DLD1 (cell line): ENCODE results near the gene RDH5.

Experiments
- in situ Hi-C: cut with HindIII; loops from 2 replicates; pipeline ENCODE4 v1.10.0; 2017; ENCODE audit warnings: low sequenced_read_pairs

RDH5 gene, protein sequence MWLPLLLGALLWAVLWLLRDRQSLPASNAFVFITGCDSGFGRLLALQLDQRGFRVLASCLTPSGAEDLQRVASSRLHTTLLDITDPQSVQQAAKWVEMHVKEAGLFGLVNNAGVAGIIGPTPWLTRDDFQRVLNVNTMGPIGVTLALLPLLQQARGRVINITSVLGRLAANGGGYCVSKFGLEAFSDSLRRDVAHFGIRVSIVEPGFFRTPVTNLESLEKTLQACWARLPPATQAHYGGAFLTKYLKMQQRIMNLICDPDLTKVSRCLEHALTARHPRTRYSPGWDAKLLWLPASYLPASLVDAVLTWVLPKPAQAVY

DNA sequence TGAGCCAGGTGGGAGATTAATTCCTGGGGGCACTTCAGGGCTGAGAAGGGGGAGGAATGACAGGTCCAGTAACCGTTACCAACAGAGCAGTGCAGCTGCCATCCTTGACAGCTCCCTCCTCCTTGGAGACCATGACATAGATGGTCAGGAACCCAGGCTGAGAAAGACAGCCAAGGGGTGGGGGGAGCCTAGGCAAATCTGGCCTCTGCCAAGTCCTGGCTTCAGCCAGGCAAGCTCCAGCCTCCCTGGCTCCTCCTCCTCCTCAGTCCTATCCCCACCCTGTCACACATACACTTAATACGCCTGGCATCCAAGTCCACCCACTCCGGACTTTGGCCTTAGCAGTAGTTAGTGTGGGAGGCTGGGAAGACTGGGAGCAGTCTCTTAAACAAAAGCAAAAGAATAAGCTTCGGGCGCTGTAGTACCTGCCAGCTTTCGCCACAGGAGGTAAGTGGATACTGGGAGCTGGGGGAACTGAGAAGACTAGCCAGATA is at the start of gene RDH5:
TSS of gene RDH5 (plus strand) at position 323 of the 494 bp plus-strand sequence. CDS start 792 bp downstream, outside the sequence.
- in situ Hi-C loops: no loop called here

DNA sequence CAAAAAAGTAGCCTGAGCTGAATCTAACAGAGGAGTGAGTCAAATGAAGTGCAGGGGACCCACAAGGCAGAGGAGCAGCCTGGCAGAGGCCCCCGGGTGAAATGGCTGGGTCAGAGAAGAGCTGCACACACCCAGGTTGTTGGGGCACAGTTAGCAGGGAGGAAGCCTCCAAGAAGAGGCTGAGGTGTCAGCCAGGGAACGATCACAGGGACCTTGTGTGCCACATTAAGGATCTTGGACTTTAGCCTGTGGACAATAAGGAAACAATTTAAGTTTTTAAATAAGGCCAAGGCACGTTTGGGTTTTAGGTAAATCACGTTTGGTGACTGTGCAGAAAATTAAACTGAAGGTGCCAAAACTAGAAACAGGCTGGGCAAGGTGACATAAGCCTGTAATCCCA is 48.4 kb upstream of the RDH5 start:
- in situ Hi-C loops: no loop called here

DNA sequence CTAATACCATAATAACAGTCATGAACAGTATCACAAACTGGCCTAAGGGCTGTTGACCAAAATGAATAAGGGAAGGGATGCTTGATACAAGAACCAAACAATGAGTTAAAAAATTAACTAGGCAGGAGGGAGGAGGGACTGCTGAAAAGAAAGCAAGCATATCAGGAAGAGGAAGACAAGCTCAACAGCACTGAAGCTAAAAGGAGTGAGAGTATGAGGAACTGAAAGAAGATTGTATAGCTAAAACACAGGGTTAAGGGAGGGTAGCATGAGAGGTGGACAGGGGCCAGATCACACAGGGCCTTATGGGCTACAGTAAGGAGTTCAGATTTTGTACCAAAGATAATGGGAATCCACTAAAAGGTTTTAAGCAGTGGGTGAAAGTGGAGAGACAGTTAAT is 46.6 kb upstream of the RDH5 start:
- in situ Hi-C loops: no loop called here

DNA sequence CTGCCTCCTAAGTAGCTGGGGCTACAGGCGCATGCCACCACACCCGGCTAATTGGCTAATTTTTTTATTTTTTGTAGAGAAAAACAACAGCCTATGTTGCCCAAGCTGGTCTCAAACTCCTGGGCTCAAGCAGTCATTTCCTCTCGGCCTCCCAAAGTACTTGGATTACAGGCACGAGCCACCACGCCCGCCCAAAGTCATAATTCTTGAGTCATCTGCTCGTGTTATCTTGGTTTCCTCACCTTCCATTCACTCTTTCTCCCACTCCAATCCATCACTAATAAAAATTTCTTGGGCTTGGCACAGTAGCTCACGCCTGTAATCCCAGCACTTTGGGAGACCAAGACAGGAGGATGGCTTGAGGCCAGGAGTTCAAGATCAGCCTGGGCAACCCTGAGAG is 44.5 kb upstream of the RDH5 start:
- in situ Hi-C loops: no loop called here

DNA sequence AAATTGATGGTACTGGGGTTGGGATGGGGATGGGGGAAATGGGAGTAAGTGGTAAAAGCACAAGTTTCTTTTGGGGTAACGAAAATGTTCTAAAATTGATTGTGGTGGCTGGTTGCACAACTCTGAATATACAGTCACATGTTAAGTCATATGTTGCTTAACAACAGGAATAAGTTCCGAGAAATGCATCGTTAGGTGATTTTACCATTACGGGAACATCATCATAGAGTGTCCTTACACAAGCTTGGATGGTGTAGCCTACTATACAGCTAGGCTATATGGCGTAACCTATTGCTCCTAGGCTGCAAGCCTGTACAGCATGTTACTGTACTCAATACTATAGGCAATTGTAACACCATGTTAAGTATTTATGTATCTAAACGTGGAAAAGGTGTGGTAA is 43.5 kb upstream of the RDH5 start:
- in situ Hi-C loops: no loop called here

DNA sequence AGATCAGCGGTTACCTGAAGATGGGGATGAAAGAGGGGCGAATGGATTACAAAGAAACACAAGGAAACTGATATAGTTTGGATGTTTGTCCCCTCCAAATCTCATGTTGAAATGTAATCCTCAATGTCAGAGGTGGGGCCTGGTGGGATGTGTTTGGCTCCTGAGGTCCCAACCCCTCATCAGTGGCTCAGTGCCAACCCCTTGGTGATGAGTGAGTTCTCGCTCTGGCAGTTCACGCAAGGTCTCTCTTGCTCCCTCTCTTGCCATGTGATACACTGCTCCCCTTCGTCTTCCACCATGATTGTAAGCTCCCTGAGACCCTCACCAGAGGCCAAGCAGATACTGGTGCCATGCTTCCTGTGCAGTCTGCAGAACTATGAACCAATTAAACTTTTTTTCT is 40.5 kb upstream of the RDH5 start:
- in situ Hi-C loops: no loop called here

DNA sequence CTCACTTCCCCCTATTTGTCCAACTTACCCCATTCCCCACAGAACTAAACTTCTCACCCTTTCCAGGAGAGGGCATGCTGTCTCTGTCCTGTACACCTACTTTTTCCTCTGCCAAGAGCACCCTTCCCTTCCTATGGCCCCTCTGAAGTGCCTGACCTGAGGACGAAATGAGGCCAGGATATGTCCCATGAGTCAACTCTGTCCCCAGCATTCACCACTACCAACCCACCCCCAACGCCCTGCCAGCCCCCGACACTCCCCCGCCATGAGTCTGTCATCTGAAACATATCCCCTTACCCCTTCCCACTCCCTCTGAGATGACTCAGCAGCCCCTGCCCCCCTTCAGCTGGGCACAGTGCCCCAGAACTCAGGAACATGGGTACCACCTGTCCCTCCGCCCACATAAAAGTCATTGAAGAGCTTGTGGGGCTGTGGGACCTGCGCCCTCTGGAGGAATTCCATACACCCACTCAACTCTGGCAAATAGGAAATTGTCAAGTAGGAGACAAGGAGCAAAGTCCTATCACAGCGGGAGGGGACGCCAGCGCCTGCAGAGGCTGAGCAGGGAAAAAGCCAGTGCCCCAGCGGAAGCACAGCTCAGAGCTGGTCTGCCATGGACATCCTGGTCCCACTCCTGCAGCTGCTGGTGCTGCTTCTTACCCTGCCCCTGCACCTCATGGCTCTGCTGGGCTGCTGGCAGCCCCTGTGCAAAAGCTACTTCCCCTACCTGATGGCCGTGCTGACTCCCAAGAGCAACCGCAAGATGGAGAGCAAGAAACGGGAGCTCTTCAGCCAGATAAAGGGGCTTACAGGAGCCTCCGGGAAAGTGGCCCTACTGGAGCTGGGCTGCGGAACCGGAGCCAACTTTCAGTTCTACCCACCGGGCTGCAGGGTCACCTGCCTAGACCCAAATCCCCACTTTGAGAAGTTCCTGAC is 38.8 kb upstream of the RDH5 start:
- in situ Hi-C loops: no loop called here

DNA sequence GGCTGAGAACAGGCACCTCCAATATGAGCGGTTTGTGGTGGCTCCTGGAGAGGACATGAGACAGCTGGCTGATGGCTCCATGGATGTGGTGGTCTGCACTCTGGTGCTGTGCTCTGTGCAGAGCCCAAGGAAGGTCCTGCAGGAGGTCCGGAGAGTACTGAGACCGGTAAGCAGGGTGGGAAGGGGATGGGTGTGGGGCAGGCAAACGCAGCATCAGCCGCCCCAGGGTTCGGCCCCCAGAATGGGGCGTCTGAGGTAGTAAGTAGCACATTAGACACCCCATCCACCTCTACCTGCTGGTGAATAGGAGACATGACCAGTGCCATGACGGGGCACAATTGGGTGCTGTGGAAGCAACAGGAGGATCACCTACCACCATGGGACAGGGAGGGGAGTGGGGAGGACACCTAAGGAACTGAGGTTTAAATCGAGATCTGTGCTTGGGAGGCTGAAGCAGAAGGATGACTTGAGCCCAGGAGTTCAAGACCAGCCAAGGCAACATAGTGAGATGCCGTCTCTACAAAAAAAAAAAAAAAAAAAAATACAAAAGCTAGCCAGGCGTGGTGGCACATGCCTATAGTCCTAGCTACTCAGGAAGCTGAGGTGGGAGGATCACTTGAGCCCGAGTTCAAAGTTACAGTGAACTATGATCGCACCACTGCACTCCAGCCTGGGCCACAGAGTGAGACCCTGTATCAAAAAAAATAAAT is 38.0 kb upstream of the RDH5 start:
- in situ Hi-C loops: no loop called here

DNA sequence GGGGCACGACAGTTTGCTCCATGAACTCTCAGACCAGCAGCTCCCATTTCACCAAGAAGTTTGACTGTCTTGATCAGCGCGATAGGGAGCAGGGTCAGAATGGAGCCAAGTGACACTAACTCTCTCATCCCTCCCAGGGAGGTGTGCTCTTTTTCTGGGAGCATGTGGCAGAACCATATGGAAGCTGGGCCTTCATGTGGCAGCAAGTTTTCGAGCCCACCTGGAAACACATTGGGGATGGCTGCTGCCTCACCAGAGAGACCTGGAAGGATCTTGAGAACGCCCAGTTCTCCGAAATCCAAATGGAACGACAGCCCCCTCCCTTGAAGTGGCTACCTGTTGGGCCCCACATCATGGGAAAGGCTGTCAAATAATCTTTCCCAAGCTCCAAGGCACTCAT is 36.5 kb upstream of the RDH5 start:
- in situ Hi-C loops: no loop called here

DNA sequence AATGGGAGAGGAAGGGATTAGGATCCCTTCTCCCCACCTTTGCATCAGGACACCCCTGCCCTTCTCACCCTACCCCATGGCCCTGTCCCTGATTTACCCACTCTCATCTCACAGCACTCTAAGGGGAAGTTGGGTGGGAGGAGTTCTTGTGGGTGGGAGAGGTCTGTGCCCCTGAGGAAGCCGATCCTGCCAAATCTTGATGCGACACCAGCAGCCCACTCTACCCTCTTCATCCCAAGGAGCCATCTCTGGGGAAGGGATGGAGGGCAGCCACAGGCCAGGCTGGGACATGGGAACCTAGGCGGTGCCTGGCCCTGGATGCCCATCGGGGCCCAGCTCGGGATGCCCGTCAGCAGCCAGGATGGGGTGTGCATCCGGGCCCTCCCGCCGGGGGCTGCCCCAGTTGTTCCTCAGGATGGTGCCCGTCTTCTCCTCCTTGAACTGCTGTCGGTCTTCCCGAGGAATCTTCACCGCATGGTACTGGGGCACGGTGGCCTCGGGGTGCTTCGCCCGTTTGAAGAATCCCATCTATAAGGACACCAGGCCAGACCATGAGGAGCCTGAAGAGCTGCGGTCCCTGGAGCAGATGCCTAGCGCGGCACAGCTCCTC is 35.3 kb upstream of the RDH5 start:
- in situ Hi-C loops: no loop called here

DNA sequence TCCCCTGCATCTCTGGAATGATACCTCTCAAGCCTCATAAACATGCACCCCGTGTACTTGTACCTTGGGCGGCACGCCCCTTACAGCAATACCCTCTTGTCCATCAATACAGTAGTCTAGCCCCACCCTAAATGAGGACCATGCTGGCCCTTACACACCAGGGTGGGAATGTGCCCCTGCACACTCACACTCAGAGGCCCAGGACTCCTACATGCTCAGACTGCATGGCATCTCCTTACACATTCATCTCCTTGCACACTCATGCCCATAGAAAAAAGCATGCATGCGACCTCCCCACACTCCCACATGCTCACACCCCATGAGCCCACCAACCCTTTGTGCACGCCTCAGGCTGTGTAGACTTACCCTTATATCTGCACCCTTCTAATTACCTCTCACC is 34.5 kb upstream of the RDH5 start:
- in situ Hi-C loops: no loop called here

DNA sequence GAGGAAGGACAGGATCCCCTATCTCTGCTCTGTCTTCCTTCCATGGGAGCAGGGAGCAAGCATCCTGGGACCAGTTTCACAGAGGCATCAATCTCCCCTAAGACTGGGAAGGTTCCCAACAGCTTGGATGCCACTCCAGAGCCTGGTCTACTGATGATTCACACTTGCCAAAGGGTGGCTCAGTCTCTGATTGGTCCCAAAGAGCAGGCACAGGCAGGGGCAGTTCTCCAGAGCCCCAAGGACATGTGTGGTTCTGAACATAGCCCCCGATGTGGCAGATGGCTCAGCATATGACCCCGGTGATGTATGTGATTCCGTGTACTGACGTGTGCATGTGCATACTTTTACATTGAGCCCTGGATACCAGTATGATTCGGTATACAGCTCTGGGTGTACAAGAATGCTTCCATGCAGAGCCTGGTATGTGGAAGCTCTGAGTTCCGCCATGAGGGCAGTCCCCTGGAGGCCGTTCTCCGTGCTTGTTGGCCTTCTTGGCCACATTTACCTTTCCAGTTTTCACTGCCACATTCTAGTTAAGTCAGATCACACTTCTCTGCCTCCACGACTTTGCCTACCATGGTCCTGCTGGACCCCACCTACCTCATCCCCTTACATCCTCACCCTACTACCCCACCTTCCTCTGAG is 33.7 kb upstream of the RDH5 start:
- in situ Hi-C loops: no loop called here

DNA sequence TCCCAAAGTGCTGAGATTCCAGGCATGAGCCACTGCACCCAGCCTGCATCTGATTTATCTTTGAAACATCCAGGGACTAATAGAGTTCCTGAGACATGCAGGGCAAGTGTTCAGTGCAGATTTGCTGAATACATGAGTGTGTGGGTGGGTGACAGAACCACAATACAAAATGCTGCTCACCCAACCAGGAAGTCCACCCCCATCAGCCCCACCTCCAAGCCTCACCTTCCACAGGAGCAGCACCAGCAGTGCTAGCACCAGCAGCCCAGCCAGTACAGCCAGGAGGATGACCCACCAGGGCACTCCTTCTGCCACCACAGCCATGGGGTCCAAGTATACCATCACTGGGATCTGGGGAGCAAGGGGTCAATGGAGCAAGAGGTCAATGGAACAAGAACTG is 32.4 kb upstream of the RDH5 start:
- in situ Hi-C loops: no loop called here

DNA sequence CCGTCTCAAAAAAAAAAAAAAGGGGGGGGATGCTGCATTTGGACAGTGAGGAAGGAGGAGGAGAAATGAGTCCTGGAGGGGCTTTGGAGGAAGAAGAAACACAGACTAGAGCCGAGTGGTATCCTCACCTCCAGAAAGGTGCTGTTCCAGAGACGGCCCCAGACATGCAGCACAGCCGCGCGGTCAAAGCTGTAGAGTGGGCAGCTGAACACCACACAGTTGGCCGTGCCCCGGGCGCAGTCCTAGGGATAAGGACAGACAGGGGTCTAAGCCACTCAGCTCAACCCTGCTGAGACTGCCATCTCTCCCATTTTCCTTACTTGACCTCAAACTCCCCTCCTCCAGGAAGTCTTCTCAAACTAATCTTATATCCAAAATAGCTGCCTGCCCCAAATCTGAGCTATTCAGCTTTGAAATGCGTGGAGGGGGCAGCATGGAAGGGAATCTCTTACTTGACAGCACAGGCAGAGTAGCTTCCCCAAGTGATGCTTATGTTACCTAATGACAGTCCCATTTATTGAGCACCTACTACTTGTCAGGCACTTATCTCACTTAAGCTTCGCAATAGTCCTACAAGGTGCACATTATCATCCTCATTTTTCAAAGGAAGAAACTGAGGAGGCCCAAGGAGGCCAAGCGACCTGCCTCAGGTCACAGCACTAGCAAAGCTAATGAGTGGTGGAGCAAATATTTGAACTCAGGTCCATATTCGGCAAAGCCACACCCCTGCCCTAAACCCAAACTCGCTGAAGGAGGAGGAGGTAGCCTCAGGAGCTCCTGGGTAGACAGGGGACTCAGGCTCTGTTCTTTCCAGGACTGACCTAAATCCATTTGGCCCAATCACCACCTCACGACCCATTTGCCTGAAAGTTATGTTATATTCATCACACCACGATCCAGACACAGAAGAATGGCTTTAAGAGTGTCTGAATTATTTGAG is 31.2 kb upstream of the RDH5 start:
- in situ Hi-C loops: no loop called here

DNA sequence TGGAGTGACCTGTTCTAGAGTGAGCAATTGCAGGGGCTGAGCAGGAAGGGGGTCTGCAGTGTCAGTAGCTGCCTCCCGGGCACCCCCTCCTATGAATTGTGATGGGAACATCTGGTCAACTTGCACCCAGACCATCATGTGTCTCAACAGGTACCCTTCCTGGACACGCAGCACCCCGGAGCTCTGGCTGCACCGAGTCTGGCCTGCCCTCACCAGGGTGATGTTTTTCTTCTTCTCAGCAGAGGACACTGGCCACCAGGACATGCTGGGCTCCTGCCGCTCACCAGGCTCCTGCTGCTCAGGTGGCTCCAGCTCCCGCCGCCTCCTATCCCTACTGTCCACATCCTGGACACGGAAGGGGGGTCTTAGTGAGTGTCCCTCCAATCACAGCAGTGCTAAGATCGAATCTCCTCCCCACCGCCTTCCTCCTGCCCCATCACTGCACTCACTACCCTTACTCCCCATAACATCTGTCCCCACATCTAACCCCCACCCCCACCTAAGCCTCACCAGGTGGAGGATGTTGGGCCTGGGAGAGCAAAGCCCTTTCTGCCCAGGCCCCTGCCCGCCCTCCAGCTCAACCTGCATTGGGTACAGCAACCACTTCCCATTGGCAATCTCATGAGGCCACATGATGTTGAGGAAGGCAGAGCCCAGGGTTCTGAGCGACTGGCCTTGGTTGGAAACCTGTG is 27.4 kb upstream of the RDH5 start:
- in situ Hi-C loops: no loop called here

DNA sequence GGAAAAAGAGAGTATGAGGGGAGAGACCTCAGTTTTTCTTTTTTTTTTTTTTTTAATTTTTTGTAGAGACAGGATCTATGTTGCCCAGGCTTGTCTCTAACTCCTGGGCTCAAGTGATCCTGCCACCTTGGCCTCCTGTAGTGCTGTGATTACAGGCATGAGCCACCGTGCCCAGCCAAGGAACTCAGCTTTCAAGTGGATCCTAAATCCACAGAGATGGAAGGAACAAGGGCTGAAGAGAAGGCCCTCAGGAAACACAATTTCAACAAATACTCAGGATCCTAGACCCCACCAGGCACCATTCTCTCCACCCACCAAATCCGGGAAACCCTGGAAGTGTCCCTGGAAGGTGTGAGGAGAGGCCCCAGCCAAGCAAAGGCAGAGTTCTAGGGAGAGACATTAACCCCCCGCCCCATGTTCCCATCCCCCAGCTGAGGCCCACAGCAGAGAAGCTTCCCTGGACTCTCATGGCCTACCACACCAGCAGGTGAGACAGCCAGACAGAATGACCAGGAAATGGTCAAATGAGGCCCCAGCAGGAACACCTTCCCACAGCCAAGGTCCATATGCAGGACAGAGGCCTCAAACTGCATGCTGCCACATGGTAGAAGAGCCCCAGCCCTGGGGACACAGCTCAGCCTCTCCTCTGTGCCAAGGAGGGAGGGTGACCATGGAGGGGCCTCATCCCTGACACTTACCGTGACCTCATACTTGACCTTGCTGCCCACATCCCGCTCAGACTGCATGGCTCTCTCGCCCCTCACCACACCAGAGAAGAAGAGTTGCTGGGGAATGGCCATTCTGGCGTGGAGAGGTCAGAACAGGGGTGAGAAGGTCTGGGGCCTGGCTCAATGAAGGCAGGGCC is 26.6 kb upstream of the RDH5 start:
- in situ Hi-C loops: no loop called here

DNA sequence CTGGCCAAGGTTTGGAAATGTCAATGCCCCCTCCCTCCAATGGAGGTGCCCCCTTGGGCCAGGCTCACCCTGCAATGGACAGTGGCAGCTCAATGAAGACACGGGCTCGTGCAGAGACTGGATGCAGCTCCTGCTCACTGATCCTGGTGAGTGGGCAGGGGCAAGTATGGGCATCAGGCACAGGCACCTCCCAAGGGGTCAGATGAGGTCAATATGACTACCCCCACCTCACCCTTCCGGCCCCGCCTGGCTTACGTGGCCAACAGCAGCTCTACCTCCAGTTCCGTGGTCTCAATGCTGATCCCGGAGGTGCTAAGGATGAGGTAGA is 26.0 kb upstream of the RDH5 start:
- in situ Hi-C loops: no loop called here

DNA sequence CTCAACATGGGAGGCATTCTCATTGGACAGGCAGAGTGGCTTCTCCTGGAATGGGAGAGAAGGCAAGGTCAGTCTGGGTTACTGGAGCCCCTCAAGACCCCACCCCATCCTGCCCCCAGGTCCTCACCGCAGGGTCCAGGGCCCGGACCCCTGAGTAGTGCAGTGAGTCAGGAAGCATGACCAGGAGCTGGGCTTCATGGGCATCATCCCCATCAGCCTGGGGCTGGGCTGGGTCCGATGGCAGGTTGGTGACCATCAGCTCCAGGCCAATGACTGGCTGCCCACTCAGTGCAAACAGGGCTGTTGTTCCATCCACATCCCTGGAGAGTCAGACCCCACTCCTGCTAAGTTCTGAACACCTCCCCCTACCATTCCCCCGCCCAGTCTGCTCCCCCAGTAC is 25.5 kb upstream of the RDH5 start:
- in situ Hi-C loops: no loop called here
